OCI-LY7 (cell line): ENCODE measurements around the gene C21orf91. TPM values are rescaled to one million over a fixed set of nuclear protein-coding genes. Genes with fewer than 3 reads are reported as not detected.

Experiments
- BruUV-seq: library from RNA; stranded (reverse); fragments of 400-500 nt; replicated peaks from 2 replicates; lab custom pipeline; 2021; lab: Mats Ljungman, UMichigan
- CTCF ChIA-PET: fragments of 300-600 bp; sonication (Branson Sonifier 250); formaldehyde crosslinking; loops from one replicate; lab custom pipeline; 2022; ENCODE audit warnings: antibody characterized with exemption; ENCODE audit not compliant: unreplicated experiment; lab: Charles Lee
- POLR2A ChIA-PET: fragments of 300-600 bp; sonication (Branson Sonifier 250); formaldehyde crosslinking; loops from one replicate; lab custom pipeline; 2022; ENCODE audit warnings: antibody characterized with exemption; lab: Charles Lee
- DNase-seq: peaks from one replicate; pipeline ENCODE4 v3.0.0-alpha.2; 2015; ENCODE audit warnings: low spot score
- H2AFZ ChIP-seq: fragments of 200-600 bp; sonication (generic), shearing (Covaris generic); 2 replicates; pipeline ENCODE4 v1.6.1; 2014; ENCODE audit warnings: mild to moderate bottlenecking, antibody characterized with exemption, low read length, moderate library complexity
- H3K27ac ChIP-seq: fragments of 200-600 bp; sonication (generic); 2 replicates; pipeline ENCODE4 v1.5.1; 2014; ENCODE audit warnings: mixed run types, low read depth, mild to moderate bottlenecking, moderate library complexity, low read length, inconsistent platforms; ENCODE audit not compliant: poor library complexity, severe bottlenecking
- H3K36me3 ChIP-seq: fragments of 200-600 bp; sonication (generic); 2 replicates; pipeline ENCODE4 v1.6.1; 2014; ENCODE audit warnings: mild to moderate bottlenecking, antibody characterized with exemption, low read length, moderate library complexity, mixed read lengths; ENCODE audit not compliant: insufficient read depth
- H3K4me1 ChIP-seq: fragments of 200-600 bp; sonication (generic); 2 replicates; pipeline ENCODE4 v1.5.1; 2014; ENCODE audit warnings: mild to moderate bottlenecking, low read length; ENCODE audit not compliant: insufficient read depth, poor library complexity, severe bottlenecking
- H3K4me2 ChIP-seq: fragments of 200-600 bp; sonication (generic); 2 replicates; pipeline ENCODE4 v1.6.1; 2014; ENCODE audit warnings: mild to moderate bottlenecking, low read length
- H3K4me3 ChIP-seq: fragments of 200-600 bp; sonication (generic); 2 replicates; pipeline ENCODE4 v1.5.1; 2014; ENCODE audit warnings: mild to moderate bottlenecking, low read depth, low read length; ENCODE audit not compliant: poor library complexity, severe bottlenecking
- H3K79me2 ChIP-seq: fragments of 200-600 bp; sonication (generic); 2 replicates; pipeline ENCODE4 v1.6.1; 2016; ENCODE audit warnings: low read depth, mild to moderate bottlenecking, low read length, moderate library complexity, mixed read lengths; ENCODE audit not compliant: insufficient read depth
- H3K9me2 ChIP-seq: fragments of 200-600 bp; sonication (generic); 2 replicates; pipeline ENCODE4 v1.6.1; 2016; ENCODE audit warnings: mild to moderate bottlenecking, low read length, mixed read lengths; ENCODE audit not compliant: insufficient read depth
- H3K9me3 ChIP-seq: fragments of 200-600 bp; sonication (generic); 2 replicates; pipeline ENCODE4 v1.6.1; 2014; ENCODE audit warnings: mild to moderate bottlenecking, mixed run types, low read length, mixed read lengths
- H4K20me1 ChIP-seq: fragments of 200-600 bp; sonication (generic); 2 replicates; pipeline ENCODE4 v1.6.1; 2014; ENCODE audit warnings: mild to moderate bottlenecking, antibody characterized with exemption, low read length, moderate library complexity, mixed read lengths; ENCODE audit not compliant: insufficient read depth
- EZH2phosphoT487 ChIP-seq: fragments of 200-600 bp; sonication (generic); IDR thresholded peaks from 2 replicates; pipeline ENCODE4 v1.6.1; 2018; ENCODE audit warnings: low read depth, borderline replicate concordance, mild to moderate bottlenecking, mixed run types, antibody characterized with exemption, low read length, moderate library complexity, mixed read lengths
- intact Hi-C: fragments of 100-400 bp; cut with micrococcal nuclease; formaldehyde crosslinking; loops from one replicate; pipeline ENCODE4 v1.10.0; 2022; ENCODE audit not compliant: unreplicated experiment
- total RNA-seq, 2 experiments: library from RNA; depleted of rRNA in 1 of 2; stranded (reverse); fragments of >200 nt in 1 of 2; shearing (Covaris generic) in 1 of 2; gene quantifications; 2 replicates each; pipeline ENCODE4 v1.2.3, GENCODE V29; 2014 to 2022
- TF ChIP-seq, protein P1 (sequence below): fragments of 200-600 bp; sonication (generic); conservative IDR thresholded peaks from 2 replicates; pipeline ENCODE4 v1.5.1; 2014; ENCODE audit warnings: mild to moderate bottlenecking, antibody characterized with exemption, low read length, moderate library complexity, mixed read lengths

C21orf91 gene
- total RNA-seq, 2 experiments from 2014 or later, result 15.8 to 32.8 TPM

DNA sequence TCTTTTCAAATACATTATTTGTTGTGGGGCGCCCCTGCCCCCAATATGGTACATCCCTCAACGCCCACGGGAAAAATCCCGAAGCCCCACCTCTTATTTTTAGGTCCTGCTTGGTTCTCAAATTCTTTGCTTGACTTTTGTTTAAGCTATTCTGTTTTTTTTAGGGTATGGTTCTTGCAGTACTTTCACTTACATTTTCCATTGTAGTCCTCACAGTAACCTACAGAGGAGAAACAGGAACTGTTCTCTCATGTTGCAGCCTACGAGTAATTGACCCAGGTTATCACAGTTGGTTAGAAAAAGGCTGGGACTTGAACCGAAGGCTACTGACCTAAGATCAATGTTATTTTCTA is 697 bp upstream of the C21orf91 start:
- intact Hi-C loops, result loop anchor here (2.0 to 5.0 kb wide), 3 partner anchors 207 to 393 kb away; partner anchors contain the start of genes BTG3 and CXADR
- POLR2A ChIA-PET, result interaction anchor here (0.5 to 5.4 kb wide), 8 partner anchors 15 to 142 kb away, joined by 3 to 34 read pairs (median 6); no protein-coding TSS in a partner anchor
- Histone ChIP-seq H3K9me2 (no peaks in the 10 kb centered on the region), H4K20me1 (peaks cover 9% of the 10 kb centered on the region; the same call in 1 of the 2 replicates), H3K4me3 (peak overlapping the region; percentile 89), H3K27ac (peak overlapping the region; percentile 74), H2AFZ (peak overlapping the region; percentile 94), H3K79me2 (peaks cover 41% of the 10 kb centered on the region), H3K4me2 (peak overlapping the region; percentile 87), H3K9me3 (0 out of 2 replicates have a peak, but pooled peaks cover under 1% of the 10 kb centered on the region), H3K36me3 (peaks cover 22% of the 10 kb centered on the region), H3K4me1 (peaks cover 28% of the 10 kb centered on the region)
- no peak for TF ChIP-seq EZH2phosphoT487
- TF ChIP-seq, protein P1, sequence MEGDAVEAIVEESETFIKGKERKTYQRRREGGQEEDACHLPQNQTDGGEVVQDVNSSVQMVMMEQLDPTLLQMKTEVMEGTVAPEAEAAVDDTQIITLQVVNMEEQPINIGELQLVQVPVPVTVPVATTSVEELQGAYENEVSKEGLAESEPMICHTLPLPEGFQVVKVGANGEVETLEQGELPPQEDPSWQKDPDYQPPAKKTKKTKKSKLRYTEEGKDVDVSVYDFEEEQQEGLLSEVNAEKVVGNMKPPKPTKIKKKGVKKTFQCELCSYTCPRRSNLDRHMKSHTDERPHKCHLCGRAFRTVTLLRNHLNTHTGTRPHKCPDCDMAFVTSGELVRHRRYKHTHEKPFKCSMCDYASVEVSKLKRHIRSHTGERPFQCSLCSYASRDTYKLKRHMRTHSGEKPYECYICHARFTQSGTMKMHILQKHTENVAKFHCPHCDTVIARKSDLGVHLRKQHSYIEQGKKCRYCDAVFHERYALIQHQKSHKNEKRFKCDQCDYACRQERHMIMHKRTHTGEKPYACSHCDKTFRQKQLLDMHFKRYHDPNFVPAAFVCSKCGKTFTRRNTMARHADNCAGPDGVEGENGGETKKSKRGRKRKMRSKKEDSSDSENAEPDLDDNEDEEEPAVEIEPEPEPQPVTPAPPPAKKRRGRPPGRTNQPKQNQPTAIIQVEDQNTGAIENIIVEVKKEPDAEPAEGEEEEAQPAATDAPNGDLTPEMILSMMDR, result no peak
- CTCF ChIA-PET, result no interaction called here
- peak; percentile 87 for DNase-seq
- no TSS peak for BruUV-seq

DNA sequence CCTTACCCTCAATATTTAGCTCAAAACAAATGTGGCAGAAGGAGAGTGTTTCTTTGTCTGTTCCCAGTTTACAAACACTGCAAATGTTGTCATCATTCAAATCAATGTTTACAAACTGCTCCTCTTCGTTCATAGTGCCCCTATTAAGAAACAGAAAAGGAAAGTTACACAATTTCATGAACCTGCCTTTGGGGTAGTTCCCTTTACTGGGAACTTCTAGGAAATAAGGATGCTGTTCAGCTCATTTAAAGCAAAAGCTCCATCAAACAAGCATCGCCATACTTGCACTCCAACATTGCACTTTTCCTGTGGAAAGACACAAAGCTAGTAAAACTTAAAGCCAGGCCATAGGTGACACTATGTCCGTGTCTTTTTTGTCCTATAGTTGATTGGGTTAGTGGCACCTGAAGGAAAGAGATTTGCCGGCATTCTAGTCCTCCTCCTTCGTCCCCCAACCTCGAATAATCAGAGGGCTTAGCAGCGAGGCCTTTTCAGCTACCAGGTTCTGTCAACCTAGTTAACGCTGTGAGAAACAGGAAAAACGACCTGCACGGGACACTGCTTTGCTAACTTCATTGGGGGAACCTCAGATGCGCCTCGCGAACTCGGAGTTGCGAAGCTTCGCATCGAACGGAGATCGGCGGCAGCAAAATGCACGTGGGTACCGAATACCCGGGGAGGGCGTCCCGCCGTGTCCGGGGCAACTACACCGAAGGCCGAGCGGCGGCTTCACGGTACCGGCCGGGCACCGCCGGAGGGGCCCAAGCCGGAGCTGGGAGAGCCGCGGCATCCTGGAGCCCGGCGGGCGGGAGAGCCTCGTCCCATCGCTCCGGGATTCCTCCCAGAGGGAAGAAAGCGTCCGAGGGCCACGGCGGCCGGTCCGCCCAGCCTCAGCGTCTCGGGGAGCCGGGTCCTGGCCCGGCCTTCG is 706 bp downstream of the C21orf91 start:
- H3K4me2 ChIP-seq, result peak overlapping the region; percentile 87
- peak overlapping the region; percentile 94 for H2AFZ ChIP-seq
- peak overlapping the region; percentile 89 for H3K4me3 ChIP-seq
- ChIA-PET CTCF (no interaction called here), POLR2A (interaction anchor here (0.6 to 5.4 kb wide), 16 partner anchors 8 to 824 kb away, joined by 3 to 34 read pairs (median 4); no protein-coding TSS in a partner anchor)
- H3K27ac ChIP-seq, result peak overlapping the region; percentile 74
- H3K9me2 ChIP-seq, result no peaks in the 10 kb centered on the region
- intact Hi-C loops, result loop anchor here (1.0 to 5.0 kb wide), 3 partner anchors 34 to 391 kb away; partner anchors contain the start of gene CXADR
- no TSS peak for BruUV-seq
- H3K4me1 ChIP-seq, result peaks cover 28% of the 10 kb centered on the region
- DNase-seq, result peak; percentile 78
- H3K36me3 ChIP-seq, result peaks cover 36% of the 10 kb centered on the region
- no peak for TF ChIP-seq EZH2phosphoT487
- TF ChIP-seq, protein P1, result no peak
- H3K79me2 ChIP-seq, result peaks cover 42% of the 10 kb centered on the region
- no peaks in the 10 kb centered on the region for H3K9me3 ChIP-seq
- peaks cover 9% of the 10 kb centered on the region; the same call in 1 of the 2 replicates for H4K20me1 ChIP-seq
